KMS-11 (cell line): Measurements from ENCODE around the gene ZNF33B.
"Not testable (repeated sequence)": the region's sequence is repeated elsewhere in the genome, so short reads cannot be mapped to it uniquely, and the experiment has no call there.

Experiments
- H2AFZ ChIP-seq: fragments of 200-600 bp; sonication (generic); 2 replicates; pipeline ENCODE4 v1.6.1; 2016; ENCODE audit warnings: antibody characterized with exemption, mixed run types, low read depth
- H3K27ac ChIP-seq: fragments of 200-600 bp; sonication (generic); 2 replicates; pipeline ENCODE4 v1.6.1; 2016; ENCODE audit warnings: mild to moderate bottlenecking, mixed run types
- H3K27me3 ChIP-seq: fragments of 200-600 bp; sonication (generic); 2 replicates; pipeline ENCODE4 v1.6.1; 2017; ENCODE audit warnings: mild to moderate bottlenecking, low read depth, mixed run types, moderate library complexity; ENCODE audit not compliant: insufficient read depth
- H3K36me3 ChIP-seq: fragments of 200-600 bp; sonication (generic); 2 replicates; pipeline ENCODE4 v1.6.1; 2017; ENCODE audit warnings: mild to moderate bottlenecking, mixed run types; ENCODE audit not compliant: insufficient read depth
- H3K4me1 ChIP-seq: fragments of 200-600 bp; sonication (generic); 2 replicates; pipeline ENCODE4 v1.6.1; 2016; ENCODE audit warnings: mild to moderate bottlenecking, low read depth, mixed run types; ENCODE audit not compliant: poor library complexity, severe bottlenecking
- H3K4me2 ChIP-seq: fragments of 200-600 bp; sonication (generic); 2 replicates; pipeline ENCODE4 v1.7.0; 2016; ENCODE audit warnings: mild to moderate bottlenecking, mixed run types
- H3K4me3 ChIP-seq: fragments of 200-600 bp; sonication (generic); IDR thresholded peaks from 2 replicates; pipeline ENCODE4 v1.6.1; 2017; ENCODE audit warnings: low read depth, low read length, mixed read lengths; ENCODE audit not compliant: insufficient read depth
- H3K79me2 ChIP-seq: fragments of 200-600 bp; sonication (generic); 2 replicates; pipeline ENCODE4 v1.6.1; 2016; ENCODE audit warnings: low read depth, mixed run types; ENCODE audit not compliant: insufficient read depth
- H3K9ac ChIP-seq: fragments of 200-600 bp; sonication (generic); 2 replicates; pipeline ENCODE4 v1.6.1; 2016; ENCODE audit warnings: mild to moderate bottlenecking, mixed run types
- H4K20me1 ChIP-seq: fragments of 200-600 bp; sonication (generic); 2 replicates; pipeline ENCODE4 v1.6.1; 2016; ENCODE audit warnings: mild to moderate bottlenecking, mixed run types; ENCODE audit not compliant: insufficient read depth
- CTCF ChIP-seq: fragments of 200-600 bp; sonication (generic); conservative IDR thresholded peaks from 2 replicates; pipeline ENCODE4 v1.6.1; 2017; ENCODE audit warnings: low read depth, mild to moderate bottlenecking, antibody characterized with exemption, low read length, moderate library complexity, mixed read lengths

Gene ZNF33B

GRCh38 chr10:42638055-42638820, at the start of gene ZNF33B:
TSS of gene ZNF33B (minus strand) at chr10:42638570. CDS start at chr10:42636928, 1,642 bp downstream.
- peak within 1 kb of the TSS; percentile 94 for H3K9ac ChIP-seq
- H4K20me1 ChIP-seq, result no peaks in the 10 kb centered on the region
- H3K4me1 ChIP-seq, result peaks cover 17% of the 10 kb centered on the region
- H3K27me3 ChIP-seq, result no peaks in the 10 kb centered on the region
- 0 out of 2 replicates have a peak, but pooled peaks cover 3% of the 10 kb centered on the region for H3K79me2 ChIP-seq
- peak within 1 kb of the TSS; percentile 77 for H3K4me2 ChIP-seq
- peak within 1 kb of the TSS; percentile 98 for H3K27ac ChIP-seq
- peak within 1 kb of the TSS; percentile 93 for H2AFZ ChIP-seq
- no peak within 1 kb of the TSS for H3K4me3 ChIP-seq
- H3K36me3 ChIP-seq, result no peaks in the 10 kb centered on the region
- no peak for TF ChIP-seq CTCF

DNA sequence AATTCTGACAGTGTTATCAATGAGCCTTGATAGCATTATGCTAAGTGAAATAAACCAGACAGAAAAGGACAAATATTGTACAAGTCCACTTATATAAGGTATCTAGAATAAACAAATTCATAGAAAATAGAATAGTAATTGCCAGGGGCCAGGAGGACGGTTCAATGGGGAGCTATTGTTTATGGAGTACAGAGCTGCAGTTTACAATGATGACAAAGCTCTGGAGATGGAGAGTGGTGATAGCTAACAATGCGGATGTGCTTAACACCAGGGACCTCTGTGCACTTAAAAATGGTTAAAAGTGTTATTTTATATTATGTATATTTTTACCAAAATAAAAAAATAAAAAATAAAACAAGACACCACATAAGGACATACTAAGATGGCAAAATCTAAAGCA, 46.1 kb upstream of the ZNF33B start:
- Histone ChIP-seq H3K27me3 (no peaks in the 10 kb centered on the region), H3K36me3 (no peaks in the 10 kb centered on the region), H3K4me2 (no peak overlapping the region), H4K20me1 (no peaks in the 10 kb centered on the region), H3K27ac (no peak overlapping the region), H3K4me1 (no peaks in the 10 kb centered on the region), H3K4me3 (no peak overlapping the region), H2AFZ (no peak overlapping the region), H3K79me2 (no peaks in the 10 kb centered on the region), H3K9ac (no peak overlapping the region)
- no peak for TF ChIP-seq CTCF

- H3K27me3 ChIP-seq, result no peaks in the 10 kb centered on the region
- H4K20me1 ChIP-seq, result no peaks in the 10 kb centered on the region
- no peak overlapping the region for H3K4me3 ChIP-seq
- no peaks in the 10 kb centered on the region for H3K79me2 ChIP-seq
- no peak overlapping the region for H3K4me2 ChIP-seq
- TF ChIP-seq CTCF, result no peak
- no peak overlapping the region for H2AFZ ChIP-seq
- H3K4me1 ChIP-seq, result no peaks in the 10 kb centered on the region
- no peak overlapping the region for H3K27ac ChIP-seq
- no peaks in the 10 kb centered on the region for H3K36me3 ChIP-seq
- no peak overlapping the region for H3K9ac ChIP-seq
Observed at GRCh38 chr10:42680267-42680666, 41.9 kb upstream of the ZNF33B start.

- H2AFZ ChIP-seq, H3K27ac ChIP-seq: not testable (repeated sequence)
Observed at GRCh38 chr10:42665181-42665979, 27.0 kb upstream of the ZNF33B start.

More at GRCh38 chr10:42665181-42665979, 27.0 kb upstream of the ZNF33B start:
- not testable (repeated sequence) for H3K4me2 ChIP-seq, H3K4me1 ChIP-seq, H3K9ac ChIP-seq, H3K79me2 ChIP-seq, H4K20me1 ChIP-seq, H3K4me3 ChIP-seq, H3K36me3 ChIP-seq, H3K27me3 ChIP-seq
